Measurements from ENCODE around the gene RNF208. TPM values are rescaled to one million over a fixed set of nuclear protein-coding genes. Genes with fewer than 3 reads are reported as not detected.

RNF208 gene
- total and polyA plus RNA-seq, 9 of the 15 experiments (the other 6 are each of a cell fraction or from before 2014, with no cell fraction given) = 0.15 to 6.9 (median 0.50) TPM; not detected in 2

DNA sequence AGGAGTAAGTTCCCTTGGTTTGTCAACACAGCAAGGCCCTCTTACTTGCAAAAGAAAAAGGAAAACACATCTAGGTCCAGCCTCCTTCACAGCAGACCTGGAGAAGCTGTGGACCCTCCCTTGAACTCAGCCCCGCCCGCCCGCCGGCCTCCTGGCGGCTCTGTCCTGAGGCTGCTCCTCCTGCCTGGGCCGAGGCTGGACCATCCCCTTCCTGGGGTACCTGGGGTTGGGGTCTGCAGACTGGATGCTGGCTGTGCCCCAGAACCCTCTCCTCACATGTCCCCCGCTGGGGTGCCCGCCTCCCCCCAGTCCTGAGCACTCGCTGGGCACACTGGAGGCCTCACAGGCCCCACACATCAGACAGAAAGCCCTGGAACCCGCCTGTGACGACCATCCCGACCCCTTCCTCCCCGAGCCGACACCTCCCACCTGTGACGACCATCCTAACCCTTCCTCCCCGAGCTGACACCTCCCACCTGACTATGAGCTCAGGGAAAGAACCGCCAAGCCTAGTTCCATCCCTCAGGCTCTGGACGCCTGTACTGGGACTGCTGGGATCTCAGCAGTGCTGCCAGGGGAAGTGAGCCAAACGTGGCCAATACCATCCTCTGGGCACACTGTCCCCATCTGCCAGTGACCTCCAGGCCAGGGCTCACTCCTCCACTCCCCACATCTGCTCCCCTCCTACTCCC is 43.0 kb downstream of the RNF208 start (continued):
- TF ChIP-seq GMEB1 (CRISPR knock-in tag; IDR thresholded peaks at IDR 0.05) (no peak), U2AF2 (optimal IDR thresholded peaks at IDR 0.05; ENCODE audit: low read depth, low read length) (no peak)

GRCh38 chr9:137178201-137178938 is 43.7 kb downstream of the RNF208 start:
- ATAC-seq (peak; percentile 18; the same call in 2 of the 3 replicates), DNase-seq (ENCODE audit: extremely low read depth in 1 of 4, low spot score in 3 of 4) (peak in 1 of 4 experiments; percentile 41), FAIRE-seq (no peak)
- ChIA-PET CTCF (ENCODE audit: low intra/inter-chr PET ratio) (interaction anchor here (0.6 to 0.7 kb wide), 2 partner anchors 28 to 47 kb away, joined by 3 read pairs; no protein-coding TSS in a partner anchor), POLR2A (interaction anchor here (0.6 to 1.4 kb wide), 5 partner anchors 11 to 384 kb away, joined by 3 to 8 read pairs (median 3); partner anchors contain the start of genes SSNA1 and TUBB4B)
- Histone ChIP-seq H3K27ac (ENCODE audit: extremely low read depth, low read depth, low read length) (peak overlapping the region; percentile 45; the same call in 1 of the 3 replicates), H3K27me3 (ENCODE audit: control insufficient read depth in 2 of 2, insufficient read depth in 2 of 2, low read length in 2 of 2) (no peaks in the 10 kb centered on the region), H3K4me2 (ENCODE audit: insufficient read depth, low read length) (no peak overlapping the region), H3K9ac (ENCODE audit: insufficient read depth in 1 of 2, low read depth in 2 of 2, low read length in 2 of 2) (peak overlapping the region in 1 of 2 experiments; percentile 83; a peak in 2 of 4 replicates), H3K79me2 (ENCODE audit: control insufficient read depth, insufficient read depth, low read length) (no peaks in the 10 kb centered on the region), H3K9me1 (ENCODE audit: control insufficient read depth, insufficient read depth, low read length) (no peaks in the 10 kb centered on the region), H3K4me3 (no peak overlapping the region), H3K9me3 (replicated peaks; ENCODE audit: control insufficient read depth, insufficient read depth, low read depth, low read length) (no peaks in the 10 kb centered on the region), H4K20me1 (replicated peaks; ENCODE audit: control insufficient read depth, insufficient read depth, low read length) (0 out of 2 replicates have a peak, but pooled peaks cover 5% of the 10 kb centered on the region), H2AFZ (ENCODE audit: low read depth, low read length) (no peak overlapping the region), H3K4me1 (replicated peaks in 1 of 2; ENCODE audit: control insufficient read depth in 2 of 2, insufficient read depth in 2 of 2, low read length in 2 of 2) (peaks cover 3 to 71% of the 10 kb centered on the region in 2 experiments; a peak in 3 of 5 replicates), H3K36me3 (ENCODE audit: control insufficient read depth, insufficient read depth, low read length) (peaks cover 47% of the 10 kb centered on the region; the same call in 1 of the 3 replicates)
- intact Hi-C loops (cut with micrococcal nuclease) (no loop called here), in situ Hi-C loops (cut with MboI) (no loop called here)
- no TSS peak for BruUV-seq (replicated peaks)
- WGBS (ENCODE audit: insufficient coverage, low coverage, missing lambda C conversion rate) = 78% methylated on average over 18 of the region's 23 CpGs
- TF ChIP-seq KDM5B (IDR thresholded peaks at IDR 0.05; ENCODE audit: insufficient replicate concordance, low read depth, low read length) (no peak), ZBTB17 (CRISPR knock-in tag; IDR thresholded peaks at IDR 0.05) (no peak), ZNF146 (CRISPR knock-in tag; IDR thresholded peaks at IDR 0.05; ENCODE audit: unreplicated experiment) (no peak), YY1 (IDR thresholded peaks at IDR 0.05; ENCODE audit: borderline replicate concordance in 1 of 3, control insufficient read depth in 1 of 3, extremely low read depth in 1 of 3, insufficient read depth in 3 of 3, insufficient read length in 1 of 3, insufficient replicate concordance in 2 of 3, low read depth in 1 of 3, low read length in 2 of 3) (peak in 2 of 3 experiments; percentile 25 to 32), NCOR1 (IDR thresholded peaks at IDR 0.05) (no peak), MIER1 (IDR thresholded peaks at IDR 0.05; ENCODE audit: low read depth) (no peak), NFE2 (IDR thresholded peaks at IDR 0.05; ENCODE audit: low read depth) (peak; percentile 42; the same call in 1 of the 2 replicates), ZNF316 (IDR thresholded peaks at IDR 0.05) (peak; percentile 43), IRF1 (CRISPR knock-in tag; IDR thresholded peaks at IDR 0.05; ENCODE audit: borderline replicate concordance) (no peak)
- TF ChIP-seq, protein P1, sequence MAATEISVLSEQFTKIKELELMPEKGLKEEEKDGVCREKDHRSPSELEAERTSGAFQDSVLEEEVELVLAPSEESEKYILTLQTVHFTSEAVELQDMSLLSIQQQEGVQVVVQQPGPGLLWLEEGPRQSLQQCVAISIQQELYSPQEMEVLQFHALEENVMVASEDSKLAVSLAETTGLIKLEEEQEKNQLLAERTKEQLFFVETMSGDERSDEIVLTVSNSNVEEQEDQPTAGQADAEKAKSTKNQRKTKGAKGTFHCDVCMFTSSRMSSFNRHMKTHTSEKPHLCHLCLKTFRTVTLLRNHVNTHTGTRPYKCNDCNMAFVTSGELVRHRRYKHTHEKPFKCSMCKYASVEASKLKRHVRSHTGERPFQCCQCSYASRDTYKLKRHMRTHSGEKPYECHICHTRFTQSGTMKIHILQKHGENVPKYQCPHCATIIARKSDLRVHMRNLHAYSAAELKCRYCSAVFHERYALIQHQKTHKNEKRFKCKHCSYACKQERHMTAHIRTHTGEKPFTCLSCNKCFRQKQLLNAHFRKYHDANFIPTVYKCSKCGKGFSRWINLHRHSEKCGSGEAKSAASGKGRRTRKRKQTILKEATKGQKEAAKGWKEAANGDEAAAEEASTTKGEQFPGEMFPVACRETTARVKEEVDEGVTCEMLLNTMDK (IDR thresholded peaks at IDR 0.05; ENCODE audit: borderline replicate concordance, insufficient read depth, low read depth, low read length, poor library complexity, severe bottlenecking) = no peak

Data from K562 (cell line).